Activated CD4-positive, alpha-beta T cell treated with anti-CD3 and anti-CD28 coated beads for 24 hours (primary cell): ENCODE data around the gene RTL1.

ENCODE experiments used
- DNase-seq, 2 donors: peaks; one replicate each; pipeline ENCODE4 v3.0.0-alpha.2; 2020; ENCODE audit warnings: low read depth in 2 of 2

The RTL1 gene

DNA sequence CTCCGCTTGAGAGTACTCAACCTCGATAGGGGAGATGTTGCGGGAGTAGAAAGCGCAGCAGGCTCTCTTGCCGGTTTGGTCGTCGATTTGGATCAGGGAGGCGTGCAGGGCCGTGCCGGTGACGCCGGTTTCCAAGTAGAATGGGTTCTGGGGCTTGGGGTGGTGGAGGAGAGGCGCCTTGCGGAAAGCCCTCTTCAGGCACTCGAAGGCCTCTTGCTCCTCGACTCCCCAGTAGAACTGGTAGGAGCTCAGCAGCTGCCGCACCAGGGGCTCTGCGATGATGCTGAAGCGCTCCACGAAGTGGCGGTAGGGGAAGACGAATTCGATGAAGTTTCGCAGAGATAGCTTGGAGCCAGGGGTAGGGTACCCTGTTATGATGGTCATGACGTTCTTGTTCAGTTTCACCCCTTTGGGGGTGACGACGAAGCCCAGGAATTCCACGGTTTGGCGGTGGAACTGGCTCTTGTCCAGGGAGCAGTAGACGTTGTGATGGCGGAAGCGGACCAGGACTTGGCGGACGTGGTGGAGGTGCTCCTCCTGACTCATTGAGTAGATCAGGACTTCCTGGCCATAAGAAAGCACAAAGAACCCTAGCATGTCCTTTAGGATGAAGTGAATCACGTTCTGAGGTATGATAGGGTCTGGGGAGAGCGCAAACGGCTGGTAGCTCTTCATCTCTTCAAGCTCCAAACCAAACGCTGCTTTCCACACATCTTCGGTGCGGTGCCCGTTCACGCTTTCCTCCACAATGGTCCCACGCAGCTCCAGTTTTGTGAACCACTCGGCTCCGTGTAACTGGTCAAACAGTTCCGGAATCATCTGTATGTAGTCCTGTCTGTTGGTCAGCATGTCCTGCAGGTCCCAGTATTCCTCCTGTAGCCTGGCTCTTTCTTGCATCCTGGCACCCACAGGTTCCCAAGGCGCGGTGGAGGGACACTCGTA, 21.2 kb downstream of the RTL1 start:
- DNase-seq, result no peak

DNA sequence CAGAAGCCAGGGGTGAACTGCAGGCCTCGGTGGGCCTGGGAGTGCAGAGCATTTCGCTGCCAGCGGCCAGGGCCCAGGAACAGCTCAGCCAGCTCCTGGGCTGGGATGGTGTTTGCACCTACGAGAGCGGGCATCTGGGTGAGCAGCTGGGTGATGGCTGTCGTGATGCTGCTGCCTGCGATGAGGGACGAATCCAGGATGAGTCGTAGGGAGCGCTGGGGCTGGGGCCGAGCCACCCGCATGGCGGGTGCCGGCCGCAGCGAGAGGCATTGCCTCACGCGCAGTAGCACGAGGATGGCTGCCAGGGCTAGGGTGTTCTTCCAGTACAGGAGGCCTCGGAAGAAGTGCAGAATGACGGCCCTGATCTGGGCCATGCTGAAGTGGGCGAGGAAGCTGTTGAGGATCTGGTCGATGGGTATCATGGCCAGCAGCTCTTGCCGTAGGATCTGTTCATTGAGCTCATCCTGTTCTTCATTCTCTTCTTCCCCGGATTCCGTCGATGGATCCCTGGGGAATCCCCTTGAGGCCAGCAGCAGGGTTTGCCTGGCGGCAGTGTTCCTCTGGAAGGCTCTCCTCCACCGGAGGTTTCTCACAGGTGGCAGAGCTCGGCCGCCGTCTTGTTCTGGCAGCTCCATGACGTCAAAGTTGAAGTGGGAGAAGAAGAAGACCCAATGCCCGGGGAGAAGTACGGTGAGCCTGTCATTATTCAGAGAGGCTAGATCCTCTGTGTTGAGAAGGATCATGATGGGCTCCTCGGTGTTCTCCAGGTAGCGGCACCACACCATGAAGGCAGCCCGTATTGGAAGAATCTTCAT, 22.1 kb downstream of the RTL1 start:
- no peak for DNase-seq

DNA sequence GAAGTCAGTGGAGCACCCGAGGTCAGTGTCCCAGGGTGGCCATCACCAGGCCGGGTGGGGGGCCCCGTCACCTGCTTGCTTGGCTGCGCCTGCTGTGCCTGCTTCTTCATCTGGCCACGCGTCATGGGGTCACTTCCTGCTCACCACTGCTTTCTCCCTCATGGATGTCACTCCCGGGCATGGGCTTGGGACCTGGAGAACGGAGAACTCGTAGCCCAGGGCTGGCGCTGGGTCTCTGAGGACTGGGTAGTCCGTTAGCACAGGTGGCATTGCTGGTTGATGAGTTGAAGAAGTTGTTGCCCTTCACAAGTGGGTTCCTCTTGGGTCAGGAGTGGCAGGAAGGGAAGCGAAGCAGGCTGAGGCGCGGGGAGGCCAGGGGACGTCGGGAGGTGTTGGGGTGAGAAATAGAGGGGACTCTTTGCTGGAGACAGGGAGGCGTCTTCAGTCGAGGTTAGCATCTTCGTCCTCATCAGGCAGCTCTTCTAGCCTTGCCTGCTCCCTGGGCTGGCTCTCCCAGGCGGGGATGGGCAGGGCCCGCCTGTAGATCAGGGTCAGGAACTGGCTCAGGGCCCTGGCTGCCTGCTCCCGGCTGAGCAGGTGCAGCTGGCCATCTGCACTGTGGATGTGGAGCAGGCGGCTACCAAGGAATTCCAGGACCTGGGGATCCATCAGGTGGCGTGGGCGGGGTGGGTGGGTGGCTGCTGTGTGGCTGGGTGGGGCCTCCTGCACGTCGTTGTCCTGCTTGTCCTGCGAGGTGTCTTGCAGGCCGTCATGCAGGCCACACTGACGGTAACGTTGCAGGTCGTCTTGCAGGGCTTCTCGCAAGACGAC, 23.0 kb downstream of the RTL1 start:
- DNase-seq, result no peak

DNA sequence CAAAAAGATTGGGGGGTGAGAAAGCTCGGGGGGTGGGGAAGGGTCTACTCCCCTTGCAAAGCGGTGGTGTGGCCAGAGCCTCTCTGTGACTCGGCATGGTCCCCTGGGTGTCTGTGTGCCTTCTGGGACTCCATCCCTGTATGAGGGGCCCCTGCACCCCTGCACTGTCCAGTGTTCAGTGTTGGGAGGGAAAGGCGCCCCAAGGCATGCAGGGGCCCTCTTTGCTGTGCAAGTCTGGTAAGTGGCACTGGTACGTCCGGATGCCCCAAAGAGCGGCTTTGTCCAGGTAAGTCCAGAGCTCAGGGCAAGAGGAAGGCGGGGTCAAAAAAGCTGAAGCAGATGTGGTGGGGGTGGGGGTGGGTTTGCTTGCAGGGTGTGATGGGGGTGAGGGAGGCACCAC, 23.7 kb downstream of the RTL1 start:
- DNase-seq, result no peak

DNA sequence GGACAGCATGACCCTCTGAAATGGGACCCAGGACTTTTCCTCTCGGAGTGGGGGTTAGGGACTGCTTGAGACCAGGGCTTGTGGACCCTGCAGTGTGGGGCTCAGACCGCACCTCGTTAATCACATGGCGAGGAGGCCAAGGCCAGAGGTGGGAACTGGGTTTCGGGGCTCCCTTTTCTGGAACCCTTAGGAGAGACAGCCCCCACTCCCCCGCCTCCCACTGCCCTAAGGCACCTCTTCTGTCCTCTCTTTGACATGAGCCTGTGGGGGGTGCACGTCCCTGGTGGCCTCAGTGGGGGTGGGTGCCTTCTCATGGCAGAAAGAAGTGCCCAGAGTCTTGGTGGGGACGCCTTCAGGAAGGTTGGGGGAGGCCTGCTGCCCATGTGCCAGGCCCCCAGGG, 24.3 kb downstream of the RTL1 start:
- no peak for DNase-seq

DNA sequence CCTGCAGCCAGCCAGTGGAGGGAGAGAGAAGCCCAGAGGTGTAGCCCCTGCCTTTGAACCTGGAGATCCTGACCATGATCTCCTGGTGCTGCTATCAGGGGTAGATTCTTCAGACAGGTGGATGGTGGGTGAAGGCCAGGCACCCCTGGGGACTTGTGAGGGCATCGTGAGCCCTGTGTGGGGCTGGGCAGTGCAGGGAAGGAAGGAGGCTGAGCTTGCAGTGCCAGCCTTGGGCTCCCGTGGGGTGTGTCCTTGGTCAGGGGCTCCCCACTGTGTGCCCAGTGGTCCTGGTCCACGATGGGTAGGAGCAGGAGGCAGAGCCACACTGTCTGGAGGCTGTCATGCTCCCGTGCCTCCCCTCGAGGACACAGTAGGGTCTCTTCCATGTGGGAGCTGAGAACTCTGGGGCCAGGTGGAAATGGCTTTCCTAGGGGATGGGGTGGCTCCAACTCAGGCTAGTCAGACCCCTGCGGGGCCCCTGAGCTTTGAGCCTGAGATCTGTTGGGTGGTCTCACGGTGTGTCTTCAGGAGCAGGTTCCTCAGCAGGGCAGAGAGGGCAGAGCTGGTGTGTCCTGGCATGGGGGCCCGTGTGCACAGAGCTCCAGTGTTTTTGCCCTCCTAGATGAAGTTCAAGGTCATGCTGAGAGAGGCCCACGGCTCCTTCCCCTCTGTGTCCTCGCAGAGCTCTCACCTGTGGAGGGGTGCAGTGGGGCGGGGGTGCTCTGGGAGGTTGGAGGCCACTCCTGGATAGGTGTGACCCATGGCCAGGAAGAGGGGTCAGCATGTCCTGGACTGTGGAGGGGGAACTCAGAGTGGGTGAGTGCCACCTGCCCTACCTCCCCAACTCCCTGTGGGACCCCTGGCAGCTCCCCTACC, 25.0 kb downstream of the RTL1 start:
- no peak for DNase-seq

DNA sequence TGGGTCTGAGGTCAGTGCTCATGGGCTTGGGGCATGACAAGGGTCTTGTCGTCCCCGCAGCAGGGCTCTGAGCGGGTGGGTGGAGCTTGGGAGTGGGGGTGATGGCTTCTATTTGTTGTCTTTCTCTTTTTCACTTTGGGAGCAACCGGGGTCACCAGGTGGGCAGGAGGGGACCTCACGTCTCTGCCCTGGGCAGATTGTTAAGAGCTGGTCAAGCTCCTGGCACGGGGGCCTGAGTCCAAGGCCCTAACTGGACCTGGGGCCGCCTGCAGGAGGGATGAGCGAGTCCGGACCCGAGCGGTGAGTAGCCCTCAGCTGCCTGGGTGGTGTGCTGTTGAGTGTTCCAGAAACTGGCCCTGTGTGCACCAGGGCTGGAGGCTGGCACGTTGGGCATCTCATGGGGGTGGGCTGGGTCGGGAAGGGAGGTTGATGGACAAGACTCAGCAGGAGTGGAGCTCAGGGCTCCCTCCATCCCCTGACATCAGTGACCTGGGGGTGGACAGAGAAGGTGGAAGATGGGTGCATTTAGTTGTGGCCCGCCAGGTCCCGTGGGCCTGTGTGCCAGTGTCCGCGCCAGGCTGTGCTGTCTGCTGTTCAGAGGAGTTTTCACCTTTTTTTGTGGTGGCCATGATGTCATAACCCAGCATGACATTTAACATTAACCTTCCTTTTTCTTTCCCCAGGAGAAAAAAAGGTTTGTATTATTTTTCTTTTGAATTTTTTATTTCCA, 27.5 kb downstream of the RTL1 start:
- DNase-seq, result no peak

DNA sequence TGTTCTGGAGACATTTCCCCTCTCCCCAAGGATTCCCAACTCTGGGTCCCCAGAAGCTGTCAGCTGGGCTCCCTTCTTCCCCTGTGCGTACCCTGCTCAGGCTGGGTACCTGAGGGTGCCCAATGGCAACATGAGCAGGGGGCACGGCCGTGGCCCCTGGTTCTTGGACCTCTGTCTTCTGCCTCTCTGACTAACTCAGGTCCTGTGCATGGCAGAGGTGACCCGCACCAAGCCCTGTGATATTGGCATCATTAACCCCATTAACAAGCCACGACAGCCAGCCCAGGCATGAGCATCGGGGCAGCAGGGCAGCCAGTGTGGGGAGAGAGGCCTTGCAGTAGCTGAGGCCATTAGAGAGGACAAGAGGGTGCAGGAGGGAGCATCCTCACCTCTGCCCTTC, 28.4 kb downstream of the RTL1 start:
- no peak for DNase-seq

DNA sequence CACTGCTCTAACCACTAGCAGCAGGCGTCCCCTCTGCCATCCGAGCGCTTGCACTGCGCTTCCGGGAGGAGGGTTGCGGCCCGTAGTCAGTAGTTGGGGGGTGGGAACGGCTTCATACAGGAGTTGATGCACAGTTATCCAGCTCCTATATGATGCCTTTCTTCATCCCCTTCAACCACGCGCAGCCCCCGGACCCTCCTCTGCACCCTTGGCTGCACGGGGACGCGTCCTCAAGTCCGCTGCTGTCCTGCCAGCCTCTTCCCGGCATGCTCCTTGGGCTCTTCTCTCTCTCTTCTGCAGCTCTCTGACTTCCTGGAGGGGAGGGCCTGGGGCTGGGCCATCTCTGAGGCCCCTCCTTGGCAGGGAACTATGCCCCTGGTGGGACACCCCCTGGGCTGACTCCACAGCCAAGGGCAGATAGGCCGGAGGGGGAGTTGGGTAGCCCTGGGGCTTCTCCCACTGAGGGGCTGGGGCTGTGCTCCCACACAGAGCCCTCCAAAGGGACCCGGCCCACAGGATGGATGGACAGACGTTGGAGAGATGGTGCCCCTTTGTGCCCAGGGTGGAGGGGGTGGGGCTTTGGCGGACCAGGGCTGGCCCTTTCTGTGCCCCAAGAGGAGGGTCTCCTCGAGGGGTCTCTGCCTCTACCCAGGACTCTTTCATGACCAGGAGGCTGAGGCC, 29.0 kb downstream of the RTL1 start:
- DNase-seq, result no peak

DNA sequence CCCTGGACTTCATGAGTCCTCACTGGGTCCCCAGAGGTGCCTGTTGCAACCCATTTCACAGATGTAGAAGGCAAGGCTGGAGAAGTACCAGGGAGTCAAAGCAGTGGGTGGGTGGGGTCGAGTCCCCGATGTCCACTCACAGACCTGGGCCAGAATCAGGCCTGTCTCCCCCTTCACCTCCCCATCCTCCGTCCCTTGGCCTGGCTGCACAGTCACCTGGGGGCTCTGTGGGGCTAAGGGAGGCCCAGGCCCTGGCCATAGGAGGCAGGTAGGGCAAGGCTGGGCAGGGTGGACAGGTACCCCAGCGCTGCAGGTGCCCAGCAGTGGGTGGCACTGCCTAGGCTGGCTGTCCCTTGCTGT, 29.5 kb downstream of the RTL1 start:
- DNase-seq, result no peak

DNA sequence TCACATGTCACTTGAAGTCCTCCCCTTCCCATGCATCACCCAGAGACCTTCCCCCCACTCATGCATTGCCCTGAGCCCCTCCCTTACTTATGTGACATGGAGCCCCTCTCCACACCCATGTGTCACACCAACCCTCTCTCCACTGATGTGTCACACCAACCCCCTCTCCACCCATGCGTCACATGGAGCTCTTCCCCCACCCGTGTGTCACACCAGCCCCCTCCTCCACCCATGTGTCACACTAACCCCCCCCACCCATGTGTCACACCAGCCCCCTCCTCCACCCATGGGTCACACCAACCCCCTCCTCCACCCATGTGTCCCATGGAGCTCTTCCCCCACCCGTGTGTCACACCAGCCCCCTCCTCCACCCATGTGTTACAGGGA, 30.4 kb downstream of the RTL1 start:
- DNase-seq, result no peak

DNA sequence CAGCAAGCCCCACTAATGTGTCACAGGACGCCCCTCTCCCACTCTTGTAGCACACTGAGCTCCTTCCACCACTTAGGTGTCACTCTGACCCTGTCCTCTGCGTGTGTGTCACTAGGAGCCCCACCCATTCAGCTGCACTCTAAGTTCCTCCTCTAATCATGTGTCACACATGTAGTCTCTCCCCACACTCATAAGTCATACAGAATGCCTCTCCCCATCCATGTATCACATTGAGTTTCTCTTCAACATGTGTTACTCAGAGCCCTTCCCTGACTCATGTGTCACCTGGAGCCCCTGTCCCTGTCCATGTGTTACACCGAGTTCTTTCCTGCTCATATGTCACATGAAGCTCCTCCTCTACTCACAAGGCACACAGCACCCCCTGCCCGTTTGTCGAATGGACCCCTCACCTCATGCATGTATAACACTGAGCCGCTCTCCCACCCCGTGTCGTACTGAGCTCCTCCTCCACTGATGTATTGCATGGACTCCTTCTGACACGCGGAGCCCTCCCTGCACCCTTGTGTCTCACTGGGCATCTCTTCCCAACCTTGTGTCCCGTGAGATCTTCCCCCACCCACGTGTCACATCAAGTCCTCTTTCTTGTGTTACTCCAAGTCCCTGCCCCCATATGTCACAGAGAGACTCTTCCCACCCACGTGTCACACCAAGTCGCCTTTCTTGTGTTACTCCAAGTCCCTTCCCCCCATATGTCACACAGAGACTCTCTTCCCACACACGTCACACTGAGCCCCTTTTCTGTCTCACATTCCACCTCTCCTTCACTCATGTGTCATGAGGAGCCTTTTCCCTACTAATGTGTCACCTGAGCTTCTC, 31.0 kb downstream of the RTL1 start:
- no peak for DNase-seq

DNA sequence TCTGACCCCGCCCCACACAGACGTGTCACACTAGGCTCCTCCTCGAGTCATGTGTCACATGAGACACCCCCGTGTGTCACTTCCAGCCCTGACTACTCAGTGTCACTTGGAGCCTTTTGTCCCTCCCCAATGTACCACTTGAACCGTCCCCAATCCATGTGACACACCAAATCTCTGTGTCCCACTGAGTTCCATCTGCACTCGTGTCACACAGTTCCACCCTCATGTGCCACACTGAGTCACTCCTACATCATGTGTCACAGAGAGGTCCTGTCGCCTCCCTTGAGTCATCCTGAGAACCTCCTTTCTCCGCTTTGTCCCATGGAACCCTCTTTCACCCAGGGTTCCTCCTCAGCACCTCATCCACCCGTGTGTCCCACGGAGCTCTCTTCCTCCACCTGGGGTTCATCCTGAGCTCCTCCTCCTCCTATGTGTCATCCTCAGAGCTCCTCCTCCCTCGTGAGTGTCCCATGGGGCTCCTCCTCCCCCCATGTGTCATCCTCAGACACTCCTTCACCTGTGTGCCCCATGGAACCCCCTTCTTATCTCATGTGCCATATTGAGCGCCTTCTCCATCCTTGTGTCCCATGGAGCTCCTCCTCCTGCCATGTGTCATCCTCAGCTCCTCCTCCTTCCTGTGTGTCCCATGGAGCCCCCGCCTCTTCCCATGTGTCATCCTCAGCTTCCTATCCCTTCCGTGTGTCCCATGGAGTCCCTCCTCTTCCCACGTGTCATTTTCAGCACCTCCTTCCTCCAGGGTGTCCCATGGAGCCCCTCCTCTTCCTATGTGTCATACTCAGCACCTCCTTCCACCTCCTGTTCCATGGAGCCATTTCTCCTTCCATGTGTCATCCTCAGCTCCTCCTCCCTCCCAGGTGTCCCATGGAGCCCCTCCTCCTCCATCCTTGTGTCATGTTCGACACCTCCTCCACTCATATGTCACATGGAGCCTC, 32.0 kb downstream of the RTL1 start:
- no peak for DNase-seq

DNA sequence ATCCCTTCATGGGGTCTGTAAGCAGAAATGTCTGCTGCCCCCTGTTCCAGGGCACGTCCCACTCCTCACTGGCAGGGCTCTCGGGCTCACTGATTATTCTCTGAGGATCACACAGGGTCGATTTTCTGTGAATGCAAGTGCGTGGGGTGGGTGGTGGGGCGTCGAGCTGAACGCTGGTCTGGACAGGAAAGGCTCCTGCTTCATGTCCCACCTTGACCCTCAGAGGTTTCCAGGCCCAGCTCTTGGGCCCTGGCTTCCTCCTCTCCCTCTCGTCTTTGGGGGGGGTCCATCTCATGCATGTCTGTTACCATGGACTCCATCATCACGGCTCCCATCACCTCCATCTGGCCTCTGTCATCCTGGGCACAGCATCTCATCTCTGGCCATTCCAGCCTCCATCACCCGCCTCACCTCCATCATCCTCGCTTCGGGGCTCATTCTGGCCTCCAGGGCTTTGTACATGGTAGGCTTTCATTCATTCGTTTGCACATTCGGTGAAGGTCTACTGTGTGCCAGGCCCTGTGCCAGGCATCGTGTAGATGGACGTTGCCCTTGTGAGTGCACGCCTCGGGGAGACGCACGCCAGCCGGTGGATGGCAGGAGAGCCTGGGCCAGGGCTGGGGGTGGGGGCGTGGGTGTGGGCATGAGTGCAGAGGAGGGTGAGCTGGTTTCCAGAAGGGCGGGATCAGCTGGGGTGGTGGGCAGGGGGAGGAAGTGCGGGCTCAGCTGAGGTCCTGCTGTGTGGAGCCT, 34.7 kb downstream of the RTL1 start:
- no peak for DNase-seq

DNA sequence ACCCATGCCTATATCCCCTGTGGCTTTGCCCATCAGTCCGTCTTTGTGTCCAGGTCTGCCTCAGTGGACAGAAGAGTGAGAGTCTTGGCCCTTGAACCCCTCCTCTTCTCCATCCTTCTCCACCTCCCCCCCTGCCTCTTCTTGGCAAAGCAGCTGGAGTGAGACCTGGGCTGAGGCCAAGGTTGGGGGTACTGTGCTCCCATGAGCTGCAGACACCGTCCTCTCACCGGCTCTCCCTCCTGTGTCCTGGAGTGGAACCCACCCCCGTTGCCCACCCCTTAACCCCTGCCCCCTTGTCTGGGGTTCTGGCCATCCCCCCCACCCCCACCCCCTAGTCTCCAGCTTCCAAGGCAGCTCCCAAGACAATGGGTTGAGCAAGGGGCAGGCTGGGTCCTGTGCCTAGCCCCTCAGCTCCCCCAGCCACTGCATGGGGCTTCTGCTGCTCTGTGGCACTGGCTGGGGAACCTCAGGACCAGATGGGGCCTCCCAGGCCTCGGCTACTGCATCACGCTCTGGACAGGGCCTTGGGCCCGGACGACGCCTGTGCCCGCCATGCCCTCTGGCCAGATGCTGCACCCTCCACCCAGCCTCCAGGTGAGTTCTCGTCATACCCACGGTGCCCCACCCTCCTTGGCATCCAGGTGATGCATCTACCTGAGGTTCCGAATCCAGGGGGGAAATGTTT, 35.7 kb downstream of the RTL1 start:
- no peak for DNase-seq
